ENCODE data around the gene ACMSD.
"Not testable (repeated sequence)": the region's sequence is repeated elsewhere in the genome, so short reads cannot be mapped to it uniquely, and the experiment has no call there.

ACMSD gene

GRCh38 chr2:134838143-134838620, at the start of gene ACMSD:
Gene ACMSD, plus strand, starts transcription at chr2:134838616. Its CDS starts 67 bp downstream, at chr2:134838683.
- no peak for DNase-seq

GRCh38 chr2:134790487-134790886, 47.9 kb upstream of the ACMSD start:
- DNase-seq = no peak

DNA sequence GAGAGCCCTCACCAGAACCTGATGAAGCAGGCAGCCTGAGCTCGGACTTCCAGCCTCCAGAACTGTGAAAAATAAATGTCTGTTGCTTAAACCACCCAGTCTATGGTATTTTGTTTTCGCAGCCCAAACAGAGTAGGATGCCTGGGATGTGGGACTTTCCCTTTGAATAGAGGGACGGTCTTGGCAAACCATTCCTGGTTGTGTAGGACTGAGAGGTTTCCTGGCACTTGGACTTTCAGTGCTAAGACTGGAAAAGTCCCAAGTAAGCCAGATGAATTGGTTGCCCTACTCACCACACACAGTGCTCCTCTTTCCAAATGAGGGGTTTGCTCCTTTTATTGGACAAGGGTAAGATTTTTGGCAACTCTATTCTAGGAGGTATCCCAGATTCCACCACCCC, 46.8 kb upstream of the ACMSD start:
- DNase-seq = no peak

GRCh38 chr2:134792186-134792585, 46.2 kb upstream of the ACMSD start:
- peak; percentile 40 for DNase-seq

GRCh38 chr2:134795765-134796164, 42.7 kb upstream of the ACMSD start:
- no peak for DNase-seq

DNA sequence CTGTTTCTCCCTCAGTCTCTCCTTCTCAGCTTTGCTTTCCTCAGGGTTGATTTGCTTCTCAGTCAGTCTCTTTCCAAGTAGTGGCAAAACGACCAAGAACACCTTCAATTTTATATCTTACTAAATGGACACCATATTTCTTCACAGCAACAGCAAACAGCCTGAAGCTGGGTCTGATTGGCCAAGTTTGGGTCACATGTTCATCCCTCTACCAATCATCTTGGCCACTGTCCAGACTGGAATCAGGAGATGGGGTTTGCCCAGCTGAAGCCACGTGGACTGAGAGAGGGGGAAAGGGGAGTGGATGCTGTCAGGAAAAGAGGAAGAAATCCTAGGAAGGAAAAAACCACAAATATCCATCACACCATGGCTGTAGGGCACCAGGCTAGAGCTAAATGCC, 42.0 kb upstream of the ACMSD start:
- no peak for DNase-seq

DNA sequence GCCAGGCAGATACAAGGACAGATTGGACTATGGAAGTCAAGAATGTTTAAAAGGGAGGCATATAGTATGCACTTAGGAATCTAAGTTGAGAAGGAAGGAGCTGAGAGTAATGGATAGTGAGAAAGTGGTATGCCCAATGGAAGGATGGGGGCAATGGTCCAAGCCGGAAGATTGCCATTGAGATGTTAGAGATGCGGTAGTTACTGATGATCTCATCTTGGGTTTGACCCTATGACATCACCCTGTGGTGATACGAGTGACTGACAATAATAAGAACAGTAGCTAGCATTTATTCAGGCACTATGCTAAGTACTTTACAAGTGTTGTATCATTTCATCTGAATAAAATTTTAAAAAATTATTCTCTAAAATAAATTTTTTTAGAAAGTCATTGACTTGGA, 38.5 kb upstream of the ACMSD start:
- no peak for DNase-seq

DNA sequence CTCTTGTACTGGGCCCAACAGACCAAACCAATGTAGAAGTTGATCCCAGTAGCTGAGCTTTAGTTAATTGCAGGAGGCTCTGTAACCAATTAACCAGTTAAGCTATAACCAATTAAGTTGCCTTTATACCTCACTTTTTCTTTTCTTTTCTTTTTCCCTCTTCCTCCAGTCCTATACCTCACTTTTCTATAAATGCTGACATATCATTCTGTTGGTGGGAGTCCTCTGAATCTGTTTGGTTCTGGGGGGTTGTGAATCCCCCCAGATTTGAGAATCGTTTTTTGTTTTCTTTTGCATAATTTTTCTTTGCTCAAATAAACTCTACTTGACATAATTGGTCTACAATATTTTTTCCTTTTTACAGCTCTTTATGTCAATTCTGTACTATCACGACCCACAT, 38.1 kb upstream of the ACMSD start:
- DNase-seq = no peak

DNA sequence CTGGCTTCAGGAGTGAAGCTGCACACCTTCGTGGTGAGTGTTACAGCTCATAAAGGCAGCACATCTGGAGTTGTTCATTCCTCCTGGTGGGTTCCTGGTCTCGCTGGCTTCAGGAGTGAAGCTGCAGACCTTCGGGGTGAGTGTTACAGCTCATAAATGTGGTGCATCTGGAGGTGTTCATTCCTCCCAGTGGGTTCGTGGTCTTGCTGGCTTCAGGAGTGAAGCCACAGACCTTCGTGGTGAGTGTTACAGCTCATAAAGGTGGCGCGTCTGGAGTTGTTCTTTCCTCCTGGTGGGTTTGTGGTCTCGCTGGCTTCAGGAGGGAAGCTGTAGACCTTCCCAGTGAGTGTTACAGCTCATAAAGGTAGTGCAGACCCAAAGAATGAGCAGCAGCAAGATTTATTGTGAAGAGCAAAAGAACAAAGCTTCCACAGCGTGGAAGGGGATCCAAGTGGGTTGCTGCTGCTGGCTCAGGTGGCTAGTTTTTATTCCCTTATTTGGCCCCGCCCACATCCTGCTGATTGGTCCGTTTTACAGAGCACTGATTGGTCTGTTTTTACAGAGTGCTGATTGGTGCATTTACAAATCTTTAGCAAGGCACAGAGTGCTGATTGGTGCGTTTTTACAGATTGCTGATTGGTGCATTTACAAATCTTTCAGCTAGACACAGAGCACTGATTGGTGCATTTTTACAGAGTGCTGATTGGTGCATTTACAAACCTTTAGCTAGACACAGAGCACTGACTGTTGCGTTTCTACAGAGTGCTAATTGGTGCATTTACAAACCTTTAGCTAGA, 34.6 kb upstream of the ACMSD start:
- DNase-seq = not testable (repeated sequence)

DNA sequence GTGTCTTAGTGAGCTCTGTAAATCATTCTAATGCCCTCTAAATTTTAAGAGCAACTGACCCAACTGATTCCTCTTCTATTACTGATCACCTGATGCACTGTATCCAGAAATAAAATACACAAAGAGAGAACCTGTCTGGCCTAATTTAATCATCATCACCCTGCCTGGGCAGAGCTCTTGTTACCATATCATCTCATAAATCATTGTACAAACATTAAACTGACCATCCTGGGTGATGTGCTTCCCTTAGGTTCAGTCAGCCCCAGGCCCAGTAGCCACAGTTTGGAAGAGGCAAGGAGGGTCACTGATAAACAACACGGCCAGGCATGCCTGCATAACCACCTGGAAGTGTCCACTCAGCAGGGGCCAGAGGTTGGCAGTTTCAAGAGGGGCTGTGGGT, 22.7 kb upstream of the ACMSD start:
- no peak for DNase-seq

DNA sequence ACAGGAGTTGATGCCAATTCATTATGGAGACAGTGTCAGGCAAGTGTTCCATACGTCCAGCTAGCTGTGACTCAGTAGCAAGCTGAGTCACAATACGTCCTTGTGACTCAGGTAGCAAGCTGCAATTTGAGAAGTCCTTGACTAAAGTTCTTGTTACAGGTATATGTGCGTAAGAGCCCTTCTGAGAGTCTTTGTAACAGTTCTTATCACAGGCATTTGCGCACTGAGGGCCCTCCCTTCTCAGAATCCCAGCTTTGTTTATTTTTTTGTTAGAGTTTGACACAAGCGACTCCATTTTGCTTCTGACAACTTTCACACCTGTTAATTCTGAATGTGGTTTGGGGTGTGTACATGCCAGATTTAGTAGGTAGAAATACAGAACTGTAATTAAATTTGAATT, 20.1 kb upstream of the ACMSD start:
- DNase-seq = no peak

DNA sequence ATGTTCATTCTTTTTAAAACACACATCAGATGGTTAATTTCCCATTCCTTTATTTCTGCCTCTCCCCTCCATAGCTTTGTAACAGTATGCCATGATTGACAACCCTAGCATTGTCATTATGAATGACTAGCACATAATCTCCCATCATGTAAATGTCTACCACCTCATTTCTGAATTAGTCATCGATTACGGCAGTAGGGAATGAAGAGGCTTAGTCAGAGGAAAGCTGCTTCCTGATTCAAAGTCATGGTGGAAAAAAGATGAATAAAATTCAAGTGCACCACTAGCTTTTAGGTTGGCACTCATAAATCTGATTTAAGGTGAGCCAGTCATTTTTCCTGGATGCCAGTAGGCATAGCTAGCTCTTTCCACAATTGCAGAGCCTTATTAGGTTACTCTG, 19.1 kb upstream of the ACMSD start:
- no peak for DNase-seq

- no peak for DNase-seq
These were observed 15.0 kb upstream of the ACMSD start for GRCh38 chr2:134823431-134823830.

DNA sequence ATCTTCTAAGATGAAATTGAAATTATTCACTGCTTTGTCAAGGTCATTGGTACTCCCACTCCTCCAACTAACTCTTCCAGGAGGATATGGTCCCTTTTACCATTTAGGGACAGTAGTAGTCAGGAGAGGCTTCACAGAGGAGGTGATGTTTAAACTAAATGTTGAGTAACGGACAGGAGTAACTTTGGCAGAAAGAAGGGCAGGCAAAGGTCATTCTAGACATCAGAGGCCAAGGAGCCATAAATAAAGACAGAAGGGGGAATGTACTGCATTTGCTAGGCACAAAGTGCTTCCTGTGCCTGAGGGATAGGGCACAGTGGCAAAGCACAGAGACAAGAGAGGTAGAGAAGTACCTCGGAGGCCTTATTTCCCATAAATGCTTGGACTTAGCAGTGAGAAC, 14.6 kb upstream of the ACMSD start:
- no peak for DNase-seq

- not testable (repeated sequence) for DNase-seq
These were observed 12.7 kb upstream of the ACMSD start for GRCh38 chr2:134825716-134826115.

GRCh38 chr2:134835471-134835870, 2.9 kb upstream of the ACMSD start:
- no peak for DNase-seq

DNA sequence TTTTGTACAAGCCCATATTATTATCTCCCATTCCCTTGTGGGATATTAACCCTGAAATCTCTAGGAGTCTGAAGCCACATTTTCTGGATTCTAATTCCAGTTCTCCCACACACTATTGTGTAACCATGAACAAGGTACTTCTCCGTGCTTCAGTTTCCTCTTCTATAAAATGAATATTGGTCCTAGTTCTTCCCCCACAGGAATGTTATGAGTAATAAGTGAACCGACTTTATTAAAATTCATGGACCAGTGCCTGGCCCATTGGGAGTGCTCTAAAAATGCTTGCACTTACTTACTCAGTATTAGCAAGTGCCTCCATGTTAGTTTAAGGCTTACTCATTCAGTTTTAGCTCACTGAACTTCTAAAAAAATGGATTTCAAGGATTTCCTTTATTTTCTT, 1.4 kb upstream of the ACMSD start:
- DNase-seq = no peak

- DNase-seq = no peak
These were observed 1.2 kb downstream of the ACMSD start for GRCh38 chr2:134839649-134840048.

GRCh38 chr2:134842930-134843490, 4.6 kb downstream of the ACMSD start:
- DNase-seq = no peak

DNA sequence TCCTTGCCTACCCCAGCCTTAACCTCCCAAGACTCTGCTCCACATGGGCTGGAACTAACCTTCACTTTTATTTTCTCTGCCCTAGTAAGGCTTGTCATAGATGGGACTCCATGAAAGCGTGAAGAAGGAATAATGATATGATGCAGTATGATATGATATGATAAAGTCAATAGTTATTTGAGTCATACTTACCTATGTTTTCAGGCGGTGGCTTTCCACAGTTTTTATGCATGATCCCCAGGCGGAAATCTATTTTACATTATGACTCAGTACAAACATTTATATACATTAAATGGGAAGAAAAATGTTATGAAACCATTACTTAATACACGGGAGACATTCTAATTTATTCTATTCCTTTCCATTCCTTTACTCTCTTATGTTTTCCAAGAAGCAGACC, 5.6 kb downstream of the ACMSD start:
- no peak for DNase-seq

GRCh38 chr2:134845028-134845427, 6.6 kb downstream of the ACMSD start:
- DNase-seq = no peak

DNA sequence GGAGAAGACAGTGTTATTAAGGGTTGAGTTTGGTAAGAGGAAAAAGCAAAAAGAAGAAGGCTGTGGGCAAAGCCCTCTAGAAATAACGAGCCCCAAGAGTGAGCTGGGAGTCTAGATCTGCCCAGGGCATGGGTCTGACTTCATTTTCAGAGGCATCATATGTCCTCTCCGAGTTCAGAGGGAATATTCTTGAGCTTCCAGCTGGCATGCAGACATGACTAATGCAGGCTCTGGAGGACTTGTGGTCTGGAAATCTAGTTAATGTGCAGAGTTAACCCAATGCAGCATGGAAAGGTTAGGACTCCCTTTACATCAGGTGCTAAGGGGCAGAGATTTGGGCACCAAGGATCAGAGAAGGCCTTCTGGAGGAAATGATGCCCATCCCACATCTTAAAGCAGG, 7.3 kb downstream of the ACMSD start:
- no peak for DNase-seq

DNA sequence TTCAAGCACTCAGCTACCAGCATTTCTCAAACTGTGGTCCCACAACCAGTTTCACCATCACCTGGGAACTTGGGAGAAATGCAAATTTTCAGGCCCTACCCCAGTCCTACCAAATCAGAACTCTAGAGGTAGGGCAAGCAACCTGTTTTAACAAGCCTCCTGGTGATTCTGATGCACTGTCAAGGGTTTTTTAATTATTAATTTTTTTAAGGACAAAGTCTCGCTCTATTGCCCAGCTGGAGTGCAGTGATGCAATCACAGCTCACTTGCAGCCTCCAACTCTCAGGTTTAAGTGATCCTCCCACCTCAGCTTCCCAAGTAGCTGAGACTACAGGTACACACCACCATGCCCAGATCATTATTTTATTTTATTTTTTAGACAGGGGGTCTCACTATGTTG, 7.8 kb downstream of the ACMSD start:
- no peak for DNase-seq

DNA sequence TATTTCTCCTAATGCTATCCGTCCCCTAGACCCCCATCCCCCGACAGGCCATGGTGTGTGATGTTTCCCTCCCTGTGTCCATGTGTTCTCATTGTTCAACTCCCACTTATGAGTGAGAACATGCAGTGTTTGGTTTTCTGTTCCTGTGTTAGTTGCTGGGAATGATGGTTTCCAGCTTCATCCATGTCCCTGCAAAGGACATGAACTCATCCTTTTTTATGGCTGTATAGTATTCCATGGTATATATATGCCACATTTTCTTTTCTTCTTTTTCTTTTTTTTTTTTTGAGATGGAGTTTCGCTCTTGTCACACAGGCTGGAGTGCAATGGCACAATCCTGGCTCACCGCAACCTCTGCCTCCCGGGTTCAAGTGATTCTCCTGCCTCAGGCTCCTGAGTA, 9.2 kb downstream of the ACMSD start:
- DNase-seq = not testable (repeated sequence)

GRCh38 chr2:134852518-134852917, 14.1 kb downstream of the ACMSD start:
- DNase-seq = no peak
